Stimulated activated CD4-positive, alpha-beta T cell treated with anti-CD3 and anti-CD28 coated beads, TNF-alpha, amount 100 ng/mL, for 1 hour (primary cell): ENCODE measurements around the gene C1GALT1.
"Not testable (repeated sequence)": the region's sequence is repeated elsewhere in the genome, so short reads cannot be mapped to it uniquely, and the experiment has no call there.

Experiments used
- DNase-seq, 3 donors: peaks; one replicate each; pipeline ENCODE4 v3.0.0-alpha.2; 2020; ENCODE audit warnings: low read depth in 3 of 3, low spot score in 1 of 3

C1GALT1 gene

DNA sequence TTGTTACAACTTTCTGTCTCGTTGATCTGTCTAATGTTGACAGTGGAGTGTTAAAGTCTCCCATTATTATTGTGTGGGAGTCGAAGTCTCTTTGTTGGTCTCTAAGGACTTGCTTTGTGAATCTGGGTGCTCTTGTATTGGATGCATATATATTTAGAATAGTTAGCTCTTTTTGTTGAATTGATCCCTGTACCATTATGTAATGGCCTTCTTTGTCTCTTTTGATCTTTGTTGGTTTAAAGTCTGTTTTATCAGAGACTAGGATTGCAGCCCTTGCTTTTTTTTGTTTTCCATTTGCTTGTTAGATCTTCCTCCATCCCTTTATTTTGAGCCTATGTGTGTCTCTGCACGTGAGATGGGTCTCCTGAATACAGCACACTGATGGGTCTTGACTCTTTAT, 17.2 kb downstream of the C1GALT1 start:
- not testable (repeated sequence) for DNase-seq

DNA sequence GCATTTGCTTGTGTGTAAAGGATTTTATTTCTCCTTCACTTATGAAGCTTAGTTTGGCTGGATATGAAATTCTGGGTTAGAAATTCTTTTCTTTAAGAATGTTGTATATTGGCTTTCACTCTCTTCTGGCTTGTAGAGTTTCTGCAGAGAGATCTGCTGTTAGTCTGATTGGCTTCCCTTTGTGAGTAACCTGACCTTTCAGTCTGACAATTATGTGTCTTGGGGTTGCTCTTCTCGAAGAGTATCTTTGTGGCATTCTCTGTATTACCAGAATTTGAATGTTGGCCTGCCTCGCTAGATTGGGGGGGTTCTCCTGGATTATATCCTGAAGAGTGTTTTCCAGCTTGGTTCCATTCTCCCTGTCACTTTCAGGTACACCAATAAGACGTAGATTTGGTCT, 17.9 kb downstream of the C1GALT1 start:
- DNase-seq, result not testable (repeated sequence)

GRCh38 chr7:7201578-7202374, 19.4 kb downstream of the C1GALT1 start:
- peak in 1 of 3 donors; percentile 2 for DNase-seq

DNA sequence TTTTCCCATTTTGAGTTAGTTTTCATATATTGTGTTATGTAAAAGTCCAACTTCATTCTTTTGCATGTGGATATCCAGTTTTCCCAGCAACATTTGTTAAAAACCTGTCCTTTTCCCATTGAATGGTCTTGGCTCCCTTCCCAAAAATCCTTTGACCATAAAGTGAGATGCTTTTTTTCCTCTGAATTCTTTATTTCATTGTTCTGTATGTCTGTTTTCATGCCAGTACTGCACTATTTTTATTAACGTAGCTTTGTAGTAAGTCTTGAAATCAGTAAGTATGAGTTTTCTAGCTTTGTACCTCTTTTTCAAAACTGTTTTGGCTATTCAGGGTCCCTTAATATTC, 20.0 kb downstream of the C1GALT1 start:
- no peak for DNase-seq

DNA sequence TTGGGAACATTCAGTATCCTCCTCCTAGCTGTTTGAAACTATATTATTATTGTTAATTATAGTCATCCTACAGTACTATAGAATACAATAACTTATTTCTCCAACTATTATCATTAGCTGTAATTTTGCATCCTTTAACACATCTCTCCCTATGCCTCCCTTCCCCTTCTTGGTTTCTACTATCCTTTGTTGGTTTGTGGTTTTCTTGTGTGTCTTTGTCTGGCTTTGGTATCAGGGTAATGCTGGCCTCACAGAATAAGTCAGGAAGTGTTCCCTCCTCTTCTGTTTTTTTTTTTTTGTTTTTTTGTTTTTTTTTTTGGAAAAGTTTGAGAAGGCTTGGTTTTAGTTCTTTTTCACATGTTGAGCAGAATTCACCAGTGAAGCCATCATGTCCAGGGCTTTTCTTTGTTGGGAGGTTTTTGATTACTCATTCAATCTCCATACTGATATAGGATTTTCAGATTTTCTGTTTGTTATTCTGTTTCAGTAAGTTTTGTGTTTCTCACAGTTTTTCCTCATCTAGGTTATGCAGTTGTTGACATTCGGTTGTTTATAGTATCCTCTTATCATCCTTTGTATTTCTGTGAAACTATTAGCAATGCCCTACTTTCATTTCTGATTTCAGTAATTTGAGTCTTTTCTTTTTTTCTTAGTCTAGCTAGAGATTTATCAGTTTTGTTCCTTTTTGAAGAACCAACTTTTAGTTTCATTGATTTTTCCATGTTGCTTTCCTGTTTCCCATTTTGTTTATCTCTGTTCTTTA, 21.6 kb downstream of the C1GALT1 start:
- DNase-seq, result no peak

DNA sequence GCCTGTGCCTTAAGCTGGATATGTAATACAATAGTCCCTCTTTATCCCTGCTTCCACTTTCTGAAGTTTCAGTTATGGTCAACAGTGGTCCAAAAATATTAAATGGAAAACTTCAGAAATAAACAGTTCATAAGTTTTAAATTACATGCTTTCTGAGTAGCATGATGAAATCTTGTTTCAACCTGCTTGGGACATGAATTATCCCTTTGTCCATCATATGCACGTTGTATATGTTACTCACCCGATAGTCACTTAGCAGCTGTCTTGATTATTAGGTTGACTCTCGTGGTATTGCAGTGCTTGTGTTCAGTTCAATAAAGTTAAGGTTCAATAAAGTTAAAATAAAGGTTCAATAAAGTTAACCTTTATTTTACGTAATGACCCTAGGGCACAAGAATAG, 25.5 kb downstream of the C1GALT1 start:
- DNase-seq, result no peak

- DNase-seq, result no peak
These were observed 26.2 kb downstream of the C1GALT1 start for GRCh38 chr7:7208520-7208919.

DNA sequence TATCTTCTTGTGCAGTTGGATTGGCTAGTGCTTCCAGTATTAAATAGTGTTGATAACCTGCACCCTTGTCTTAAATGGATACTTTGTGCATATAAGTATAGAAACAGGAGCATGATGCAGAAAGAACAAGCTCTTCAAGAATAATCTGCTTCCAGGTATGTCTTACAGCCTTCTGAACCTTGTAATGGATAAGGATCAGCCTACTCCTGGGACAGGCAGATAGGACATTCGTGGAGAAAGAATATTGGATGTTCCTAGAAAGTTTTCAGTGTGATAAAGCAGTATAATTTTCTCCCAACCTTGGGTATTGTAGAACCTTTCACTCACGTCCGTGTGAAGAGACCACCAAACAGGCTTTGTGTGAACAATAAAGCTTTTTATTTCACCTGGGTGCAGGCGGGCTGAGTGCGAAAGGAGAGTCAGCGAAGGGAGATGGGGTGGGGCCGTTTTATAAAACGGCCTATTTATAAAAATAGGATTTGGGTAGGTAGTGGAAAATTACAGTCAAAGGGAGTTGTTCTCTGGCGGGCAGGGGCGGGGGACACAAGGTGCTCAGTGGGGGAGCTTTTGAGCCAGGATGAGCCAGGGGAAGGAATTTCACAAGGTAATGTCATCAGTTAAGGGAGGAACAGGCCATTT, 27.2 kb downstream of the C1GALT1 start:
- no peak for DNase-seq

DNA sequence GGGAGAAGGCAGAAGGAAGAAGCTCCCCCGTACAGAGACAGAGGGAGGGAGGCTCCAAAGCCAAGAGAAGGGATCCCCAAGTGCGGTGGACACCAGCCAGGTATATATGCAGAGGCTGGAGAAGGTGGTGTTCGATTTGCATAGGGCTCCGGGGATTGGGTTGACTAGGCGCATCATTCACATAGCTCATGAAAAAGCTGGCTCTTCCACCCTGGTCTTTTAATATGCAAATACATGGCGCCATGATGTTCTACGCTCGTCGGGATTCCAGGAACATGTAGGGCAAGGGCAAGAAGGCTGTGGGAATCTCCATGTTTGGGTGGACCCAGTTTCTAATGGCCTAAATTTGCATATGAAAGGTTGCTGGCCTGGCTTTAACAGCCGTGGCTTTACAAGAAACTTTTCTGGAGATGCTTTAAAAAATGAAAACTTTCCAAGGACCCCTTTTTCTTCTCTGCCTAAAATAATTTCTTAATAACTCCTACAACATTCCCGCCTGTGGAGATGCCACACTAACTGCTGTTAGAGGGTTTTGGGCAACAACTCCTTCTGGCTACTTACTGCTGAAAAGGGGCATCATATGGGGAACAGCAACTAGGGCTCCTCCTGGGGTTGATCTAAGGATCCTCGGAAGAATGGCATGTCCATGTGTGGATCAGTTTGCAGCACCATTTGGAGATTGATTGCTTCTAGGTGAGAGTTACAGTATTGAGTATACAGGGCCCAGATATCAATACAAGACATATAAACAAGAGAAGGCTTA, 28.3 kb downstream of the C1GALT1 start:
- no peak for DNase-seq

GRCh38 chr7:7212612-7213011, 30.3 kb downstream of the C1GALT1 start:
- no peak for DNase-seq

DNA sequence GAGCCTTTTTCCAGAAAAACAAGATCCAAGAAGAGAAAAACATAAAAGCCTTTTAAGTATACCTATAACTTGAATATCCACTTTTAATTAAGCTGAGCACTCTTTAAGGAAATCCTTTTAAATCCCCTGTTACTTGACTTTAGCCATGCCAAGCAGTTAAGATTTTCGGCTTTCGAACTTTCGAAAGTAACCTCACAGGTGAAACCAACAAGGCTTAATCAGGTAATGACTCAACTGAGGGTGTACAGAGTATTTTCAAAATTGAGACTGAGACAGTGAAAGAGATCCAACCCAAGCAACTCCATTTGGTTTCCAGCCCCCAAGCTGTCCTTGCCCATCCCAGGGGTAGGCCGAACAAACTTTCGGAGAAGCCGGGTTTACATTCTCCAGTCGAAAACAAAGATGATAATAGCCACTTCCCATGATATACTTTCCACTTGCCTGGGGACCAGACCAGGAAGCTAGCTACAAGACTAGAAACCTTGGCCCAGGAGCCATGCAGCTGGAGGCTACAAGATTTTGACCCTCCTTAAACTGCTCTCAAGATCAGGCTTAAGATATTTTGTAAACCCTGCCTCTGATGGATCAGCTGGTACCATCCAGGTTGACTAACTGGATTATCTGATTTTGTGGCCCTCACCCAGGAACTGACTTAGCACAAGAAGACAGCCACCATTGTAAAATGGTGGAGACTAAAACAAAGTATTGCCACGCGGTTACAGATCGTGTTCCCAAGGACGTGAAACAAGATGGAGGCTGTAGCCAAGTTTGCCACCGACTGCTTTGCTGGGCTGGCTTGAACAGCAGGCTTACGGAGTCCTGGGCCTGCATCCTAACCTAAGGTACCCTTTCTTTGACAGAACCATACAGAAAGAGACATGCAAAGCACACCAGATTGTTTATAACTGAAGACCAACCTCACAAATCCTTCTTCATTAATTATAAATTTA, 32.3 kb downstream of the C1GALT1 start:
- no peak for DNase-seq

- no peak for DNase-seq
These were observed 33.9 kb downstream of the C1GALT1 start for GRCh38 chr7:7216279-7216678.

- DNase-seq, result no peak
These were observed 36.9 kb downstream of the C1GALT1 start for GRCh38 chr7:7219216-7219615.

GRCh38 chr7:7220821-7221220, 38.5 kb downstream of the C1GALT1 start:
- DNase-seq, result no peak

GRCh38 chr7:7221599-7222038, 39.3 kb downstream of the C1GALT1 start:
- DNase-seq, result no peak

- no peak for DNase-seq
These were observed 40.9 kb downstream of the C1GALT1 start for GRCh38 chr7:7223250-7223649.

GRCh38 chr7:7226407-7226806, 44.1 kb downstream of the C1GALT1 start:
- no peak for DNase-seq

GRCh38 chr7:7228472-7228871, 46.1 kb downstream of the C1GALT1 start:
- no peak for DNase-seq

- DNase-seq, result no peak
These were observed 46.6 kb downstream of the C1GALT1 start for GRCh38 chr7:7228967-7229366.

DNA sequence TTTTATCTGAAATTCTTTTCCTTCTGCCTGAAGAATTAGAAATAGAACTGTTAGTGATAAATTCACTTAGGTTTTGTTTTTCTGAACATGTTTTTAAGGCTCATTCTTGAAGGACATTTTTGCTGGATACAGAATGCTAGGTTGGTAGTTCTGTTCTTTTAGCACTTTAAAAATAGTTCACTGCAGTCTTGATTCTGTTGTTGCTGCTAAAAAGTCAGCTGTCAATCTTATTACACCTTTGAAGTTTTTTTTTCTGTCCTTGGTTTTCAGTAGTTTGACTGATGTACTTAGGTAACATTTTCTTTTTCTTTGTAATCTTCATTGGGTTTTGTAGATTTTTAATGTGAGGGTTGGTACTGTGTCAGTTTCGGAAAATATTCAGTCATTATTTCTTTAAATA, 48.7 kb downstream of the C1GALT1 start:
- no peak for DNase-seq
